Measurements from ENCODE around the gene NGDN.
A peak's percentile ranks its signal among the peaks of the same experiment; 100 is the strongest.
"Not testable (repeated sequence)": the region's sequence is repeated elsewhere in the genome, so short reads cannot be mapped to it uniquely, and the experiment has no call there.

NGDN gene

DNA sequence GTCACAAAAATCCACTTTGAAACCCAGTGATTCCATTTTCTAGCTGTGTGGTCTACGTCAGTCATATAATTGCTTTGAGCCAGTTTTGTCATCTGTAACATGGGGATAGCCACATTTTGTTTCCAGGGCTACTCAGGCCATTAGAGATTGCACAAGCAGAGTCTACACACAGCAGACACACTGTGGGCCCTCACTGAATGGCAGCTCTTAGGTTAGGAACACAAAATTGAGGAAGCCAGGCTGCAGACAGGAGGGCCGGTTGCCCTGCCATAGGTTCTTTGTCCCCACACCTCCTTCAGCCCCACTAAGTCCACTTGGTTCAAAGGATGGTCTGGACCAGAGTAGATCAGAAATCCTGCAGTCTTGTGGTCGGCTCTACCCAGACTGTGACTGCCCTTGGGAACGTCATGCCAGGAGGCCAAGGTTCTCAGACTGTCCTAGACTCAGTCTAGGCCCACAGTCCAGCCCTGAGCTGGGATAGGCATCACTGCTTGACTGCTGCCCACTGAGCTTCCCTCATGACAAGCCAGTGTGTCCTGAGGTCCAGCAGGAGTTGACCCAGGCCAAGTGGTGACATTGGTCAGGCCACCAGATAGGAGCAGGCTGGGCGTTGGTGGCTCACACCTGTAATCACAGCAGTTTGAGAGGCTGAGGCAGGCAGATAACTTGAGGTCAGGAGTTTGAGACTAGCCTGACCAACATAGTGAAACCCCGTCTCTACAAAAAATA is 30.2 kb upstream of the NGDN start:
- no peak for DNase-seq (ENCODE audit: low read depth in 2 of 2)

DNA sequence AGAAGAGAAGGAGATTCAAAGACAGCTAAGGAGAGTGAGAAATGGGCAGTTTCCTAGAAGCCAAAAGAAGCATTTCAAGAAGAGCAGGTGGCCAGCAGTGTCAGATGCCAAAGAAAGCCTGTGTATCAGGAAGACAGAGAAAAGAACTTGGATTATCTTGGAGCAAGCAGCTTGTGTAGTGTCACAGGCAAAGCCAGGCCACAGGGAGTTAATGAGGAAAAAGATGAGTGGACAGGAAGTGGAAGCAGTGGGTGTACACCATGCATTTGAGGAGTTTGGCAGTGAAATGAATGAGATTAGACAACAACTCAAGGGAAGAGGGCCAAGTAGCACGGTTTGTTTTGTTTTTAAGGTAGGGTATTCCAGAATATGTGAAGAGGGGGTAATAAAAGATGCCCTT is 28.4 kb upstream of the NGDN start:
- DNase-seq (ENCODE audit: low read depth in 2 of 2): no peak

DNA sequence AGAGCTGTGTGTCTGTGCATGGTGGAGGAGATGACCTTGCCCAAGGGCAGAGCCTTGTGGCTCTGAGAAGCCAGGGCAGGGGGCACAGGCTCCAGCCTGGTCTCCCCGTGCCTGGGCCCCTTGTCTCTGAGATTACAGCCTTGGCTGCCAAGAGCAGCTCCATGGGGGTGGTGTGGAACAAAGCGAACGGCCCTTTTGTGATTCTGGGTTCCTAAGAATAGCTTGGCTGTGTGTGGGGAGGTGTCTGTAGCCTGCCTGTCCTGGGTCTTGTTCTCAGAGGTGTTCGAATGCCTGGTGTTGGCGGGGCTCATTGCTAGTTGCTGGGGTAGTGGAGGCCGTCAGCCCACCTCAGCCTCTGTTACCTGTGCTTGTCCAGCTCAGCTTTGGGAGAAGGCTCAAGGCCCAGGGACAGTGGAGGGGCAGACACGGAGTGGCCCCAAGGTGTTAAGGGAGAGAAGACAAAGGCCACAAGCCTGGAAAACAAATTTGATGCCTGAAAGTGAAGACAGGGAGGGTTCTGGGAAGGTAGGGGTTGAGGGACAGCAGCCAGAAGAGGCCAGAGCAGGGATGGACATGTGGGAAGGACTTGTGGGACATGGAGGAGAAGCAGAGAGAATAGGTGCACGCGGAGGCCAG is 26.7 kb upstream of the NGDN start:
- DNase-seq (ENCODE audit: low read depth in 2 of 2): no peak

DNA sequence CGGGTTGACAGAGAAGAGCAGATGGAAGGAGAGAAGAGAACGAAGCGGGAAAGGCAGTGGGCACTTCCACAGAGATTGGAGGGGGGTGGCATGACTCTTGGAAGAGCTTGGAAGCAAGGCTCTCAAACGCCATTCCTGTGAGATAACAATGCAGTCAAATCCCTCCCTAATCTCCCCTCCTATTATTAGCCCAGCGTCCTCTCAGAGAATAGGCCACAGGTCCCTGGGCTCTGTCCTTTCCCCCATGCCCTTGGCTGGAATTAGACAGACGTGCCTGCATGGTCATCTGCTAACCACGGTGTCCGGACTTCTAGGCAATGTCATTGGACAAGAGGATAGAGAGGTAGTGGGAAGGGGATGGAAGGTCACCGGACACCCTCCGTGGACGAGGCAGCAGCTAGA is 26.1 kb upstream of the NGDN start:
- DNase-seq (ENCODE audit: low read depth in 2 of 2): no peak

DNA sequence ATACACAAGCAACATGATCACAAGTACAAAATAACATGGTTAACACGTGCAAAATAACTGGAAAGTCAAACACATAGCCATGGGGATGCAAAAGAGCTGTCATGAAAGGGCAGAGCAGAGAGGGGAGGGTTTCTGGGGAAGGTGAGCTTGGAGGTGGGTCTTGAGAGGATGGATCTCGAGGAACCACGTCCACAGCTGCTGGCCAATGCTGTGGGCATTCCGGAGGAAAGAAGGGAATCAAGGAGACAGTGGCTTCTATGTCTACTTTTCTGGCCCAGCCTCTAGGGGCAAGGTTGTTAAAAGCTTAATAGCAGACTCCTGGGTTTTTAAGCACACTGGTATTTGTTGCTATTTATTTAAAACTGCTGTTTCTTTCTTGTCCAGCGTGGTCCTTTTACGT is 25.6 kb upstream of the NGDN start:
- DNase-seq (ENCODE audit: low read depth in 2 of 2): no peak

DNA sequence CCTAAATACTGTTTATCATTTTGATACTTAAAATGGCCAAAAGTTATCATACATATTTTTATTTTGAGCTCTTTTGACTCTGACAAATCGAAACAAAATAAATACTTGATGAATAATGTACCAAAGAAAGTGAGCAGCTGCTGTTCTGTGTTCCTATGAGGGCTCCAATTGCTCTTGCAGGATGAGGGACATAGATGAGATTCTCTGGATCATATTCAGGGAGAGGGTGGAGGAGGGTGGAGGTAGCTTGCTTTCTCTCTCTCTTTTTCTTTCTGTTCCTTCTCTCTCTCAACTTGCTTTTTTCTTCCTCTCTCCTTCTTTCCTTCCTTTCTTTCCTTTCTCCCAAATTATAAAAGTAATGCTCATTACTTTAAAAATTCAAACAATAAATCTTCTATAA is 25.2 kb upstream of the NGDN start:
- no peak for DNase-seq (ENCODE audit: low read depth in 2 of 2)

DNA sequence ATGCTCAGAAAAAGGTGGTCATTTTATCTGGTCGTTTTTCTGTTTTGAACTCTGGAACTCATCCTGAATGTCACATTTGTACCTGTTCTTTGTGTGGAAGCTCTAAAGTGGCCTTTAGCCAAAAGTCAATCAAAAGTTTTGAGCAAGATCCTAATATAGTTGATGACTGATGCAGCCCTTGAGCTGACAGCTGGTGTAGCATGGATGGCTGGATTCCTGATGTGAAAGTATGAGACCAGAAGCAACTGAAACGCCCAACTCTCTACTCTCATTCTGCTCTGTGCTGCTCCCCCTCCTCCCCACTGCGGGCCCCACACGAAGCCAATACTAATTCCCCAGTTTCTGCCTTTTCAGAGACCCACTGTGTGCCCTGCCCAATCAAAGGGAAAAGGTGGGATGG is 23.7 kb upstream of the NGDN start:
- no peak for DNase-seq (ENCODE audit: low read depth in 2 of 2)

DNA sequence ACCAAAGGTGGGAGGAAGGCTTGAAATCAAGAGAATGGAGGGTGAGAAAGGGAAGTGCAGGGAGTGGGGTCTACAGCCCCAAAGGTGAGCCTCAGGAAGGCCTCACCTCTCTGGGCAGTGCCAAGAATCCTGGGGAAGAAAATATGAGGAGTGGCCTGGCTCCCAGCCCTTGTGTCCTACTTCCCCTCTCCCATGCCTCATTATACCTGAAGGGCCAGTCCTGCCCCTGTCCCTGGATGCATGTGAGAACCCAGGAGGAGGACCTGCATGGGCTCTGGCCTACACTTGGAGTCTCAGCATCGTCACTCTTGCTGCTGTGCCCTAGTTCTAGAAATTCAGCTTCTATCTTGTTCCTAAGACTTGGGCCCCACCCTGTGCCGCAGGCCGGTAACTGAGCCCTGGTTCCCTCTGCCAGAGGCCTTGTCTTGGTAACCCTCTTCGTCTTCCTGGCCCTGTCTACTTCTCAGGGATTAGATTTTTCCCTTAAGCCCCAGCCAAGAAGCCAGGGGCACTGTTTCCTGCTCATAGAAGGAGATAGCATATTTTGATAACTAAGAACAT is 23.1 kb upstream of the NGDN start:
- DNase-seq (ENCODE audit: low read depth in 2 of 2): no peak

DNA sequence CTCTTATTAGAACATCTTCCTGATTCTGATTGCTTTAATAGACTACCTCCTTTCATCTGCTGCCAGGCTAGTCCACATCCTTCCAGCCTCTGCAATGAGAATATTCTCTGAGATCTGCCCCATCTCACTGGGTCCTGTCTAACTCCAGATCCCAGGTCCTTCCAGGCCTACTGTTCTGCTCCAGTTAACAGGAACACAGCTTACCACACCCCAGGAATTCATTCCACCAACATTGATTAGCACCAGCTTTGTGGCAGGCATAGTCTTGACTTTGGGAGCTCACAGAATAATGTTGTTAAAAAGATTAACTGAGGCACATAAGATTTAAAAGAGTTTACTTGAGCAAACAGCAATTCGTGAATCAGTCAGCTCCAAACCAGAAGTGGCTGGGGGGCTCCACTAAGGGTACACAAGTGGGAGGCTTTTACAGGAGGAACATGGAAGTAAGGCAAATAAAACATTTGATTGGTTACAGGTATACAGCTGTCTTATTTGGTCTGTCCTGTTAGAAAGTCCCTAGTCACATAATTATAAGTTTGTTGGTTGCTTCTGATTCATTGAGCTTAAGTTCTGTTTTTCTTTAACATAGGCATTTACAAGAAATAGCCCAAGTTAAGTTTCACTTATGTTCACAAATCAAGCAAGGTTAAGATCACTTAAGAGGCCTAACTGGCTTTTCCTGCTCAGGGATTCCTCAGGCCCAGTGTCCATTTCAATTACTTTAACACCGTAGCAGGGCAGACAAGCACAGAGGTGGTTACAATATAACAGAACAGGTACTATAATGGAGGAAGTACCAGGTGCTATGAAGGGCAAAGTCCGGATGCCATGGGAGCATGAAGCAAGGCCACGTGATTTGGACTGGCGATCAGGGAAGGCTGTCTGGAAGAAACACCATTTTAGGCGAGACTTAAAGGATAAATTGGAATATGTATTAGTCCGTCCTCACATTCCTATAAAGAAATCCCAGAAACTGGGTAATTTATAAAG is 21.8 kb upstream of the NGDN start:
- no peak for DNase-seq (ENCODE audit: low read depth in 2 of 2)

DNA sequence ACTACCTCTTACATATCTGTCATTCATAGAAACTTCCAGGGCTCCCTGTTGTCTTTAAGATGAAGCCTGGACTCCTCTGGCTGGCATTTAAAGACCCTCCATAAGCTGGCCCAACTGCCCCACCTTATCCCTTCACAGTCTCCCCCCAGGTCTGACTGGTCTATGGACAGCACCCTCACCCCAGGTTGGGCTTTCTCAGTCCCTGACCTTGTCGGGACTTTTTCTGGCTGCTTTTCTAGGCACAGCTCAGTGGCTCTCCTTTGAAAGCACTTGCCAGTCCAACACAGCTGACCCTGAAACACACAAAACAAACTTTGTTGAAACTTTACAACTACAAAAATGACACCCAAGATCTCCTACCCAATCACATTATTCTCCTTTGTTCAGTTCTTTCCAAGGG is 20.2 kb upstream of the NGDN start:
- no peak for DNase-seq (ENCODE audit: low read depth in 2 of 2)

DNA sequence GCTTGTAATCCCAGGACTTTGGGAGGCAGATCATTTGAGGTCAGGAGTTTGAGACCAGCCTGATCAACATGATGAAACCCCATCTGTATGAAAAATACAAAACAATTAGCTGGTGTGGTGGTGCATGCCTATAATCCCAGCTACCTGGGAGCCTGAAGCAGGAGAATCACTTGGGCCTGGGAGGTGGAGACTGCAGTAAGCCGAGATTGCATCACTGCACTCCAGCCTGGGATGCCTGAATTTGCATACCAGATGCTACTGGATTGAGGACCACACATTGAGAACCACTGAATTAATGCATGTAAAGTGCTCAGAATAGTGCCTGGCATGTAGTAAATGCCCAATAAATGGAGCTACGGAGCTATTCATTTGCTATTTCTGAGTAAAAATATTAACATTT is 19.1 kb upstream of the NGDN start:
- no peak for DNase-seq (ENCODE audit: low read depth in 2 of 2)

DNA sequence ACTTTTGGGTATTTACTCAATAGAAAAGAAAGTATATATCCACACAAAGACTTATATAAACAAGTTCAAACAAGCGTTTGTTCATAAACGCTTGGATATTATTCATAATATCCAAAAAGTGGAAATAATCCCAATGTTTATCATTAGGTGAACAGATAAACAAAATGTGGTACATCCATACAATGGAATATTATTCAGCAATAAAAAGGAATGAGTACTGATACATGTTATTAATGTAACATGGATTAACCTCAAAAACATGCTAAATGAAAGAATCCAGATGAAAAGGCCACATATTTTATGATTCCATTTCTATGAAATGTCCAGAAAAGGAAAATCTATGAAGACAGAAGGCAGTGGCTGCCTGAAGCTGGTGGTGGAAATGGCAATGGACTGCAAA is 17.3 kb upstream of the NGDN start:
- no peak for DNase-seq (ENCODE audit: low read depth in 2 of 2)

DNA sequence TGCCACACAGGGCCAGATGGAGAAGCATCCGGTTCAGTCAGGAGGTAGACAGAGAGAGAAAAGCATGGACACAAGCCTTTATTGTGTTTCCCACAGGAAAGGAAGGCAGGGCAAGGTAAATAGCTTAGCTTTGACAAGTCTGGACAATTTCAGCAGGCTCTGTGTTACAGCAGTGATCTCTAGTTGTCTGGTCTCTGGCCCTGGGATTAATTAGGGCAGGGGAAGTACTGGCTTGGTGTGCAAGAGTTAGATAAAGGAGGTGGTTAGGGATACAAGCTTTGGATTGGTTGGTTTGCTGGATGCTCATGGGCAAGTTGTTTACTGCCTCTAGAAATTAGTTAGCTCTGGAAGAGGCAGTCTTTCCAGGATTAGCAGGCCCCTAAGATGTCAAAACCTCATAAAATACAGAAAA is 15.1 kb upstream of the NGDN start:
- no peak for DNase-seq (ENCODE audit: low read depth in 2 of 2)

DNA sequence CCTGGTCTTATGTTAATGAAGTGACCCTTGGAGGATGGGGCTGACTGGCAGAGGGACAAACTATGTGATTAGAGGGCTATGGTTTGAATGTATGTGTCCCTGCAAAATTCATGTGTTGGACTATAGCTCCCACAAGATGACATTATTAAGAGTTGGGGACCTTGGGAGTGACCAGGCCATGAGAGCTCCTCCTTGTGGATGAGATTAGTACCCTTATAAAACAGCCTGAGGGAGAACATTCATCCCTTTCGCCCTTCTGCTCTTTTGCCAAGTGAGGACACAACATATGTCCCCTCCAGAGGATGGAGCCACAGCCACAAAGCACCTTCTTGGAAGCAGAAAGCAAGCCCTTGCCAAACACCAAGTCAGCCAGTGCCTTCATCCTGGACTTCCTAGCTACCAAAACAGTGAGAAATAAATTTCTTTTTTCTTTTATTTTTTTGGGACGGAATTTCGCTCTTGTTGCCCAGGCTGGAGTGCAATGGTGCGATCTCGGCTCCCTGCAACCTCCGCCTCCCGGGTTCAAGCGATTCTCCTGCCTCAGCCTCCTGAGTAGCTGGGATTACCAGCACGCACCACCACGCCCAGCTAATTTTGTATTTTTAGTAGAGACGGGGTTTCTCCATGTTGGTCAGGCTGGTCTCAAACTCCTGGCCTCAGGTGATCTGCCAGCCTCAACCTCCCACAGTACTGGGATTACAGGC is 12.5 kb upstream of the NGDN start:
- DNase-seq (ENCODE audit: low read depth in 2 of 2): not testable (repeated sequence)

DNA sequence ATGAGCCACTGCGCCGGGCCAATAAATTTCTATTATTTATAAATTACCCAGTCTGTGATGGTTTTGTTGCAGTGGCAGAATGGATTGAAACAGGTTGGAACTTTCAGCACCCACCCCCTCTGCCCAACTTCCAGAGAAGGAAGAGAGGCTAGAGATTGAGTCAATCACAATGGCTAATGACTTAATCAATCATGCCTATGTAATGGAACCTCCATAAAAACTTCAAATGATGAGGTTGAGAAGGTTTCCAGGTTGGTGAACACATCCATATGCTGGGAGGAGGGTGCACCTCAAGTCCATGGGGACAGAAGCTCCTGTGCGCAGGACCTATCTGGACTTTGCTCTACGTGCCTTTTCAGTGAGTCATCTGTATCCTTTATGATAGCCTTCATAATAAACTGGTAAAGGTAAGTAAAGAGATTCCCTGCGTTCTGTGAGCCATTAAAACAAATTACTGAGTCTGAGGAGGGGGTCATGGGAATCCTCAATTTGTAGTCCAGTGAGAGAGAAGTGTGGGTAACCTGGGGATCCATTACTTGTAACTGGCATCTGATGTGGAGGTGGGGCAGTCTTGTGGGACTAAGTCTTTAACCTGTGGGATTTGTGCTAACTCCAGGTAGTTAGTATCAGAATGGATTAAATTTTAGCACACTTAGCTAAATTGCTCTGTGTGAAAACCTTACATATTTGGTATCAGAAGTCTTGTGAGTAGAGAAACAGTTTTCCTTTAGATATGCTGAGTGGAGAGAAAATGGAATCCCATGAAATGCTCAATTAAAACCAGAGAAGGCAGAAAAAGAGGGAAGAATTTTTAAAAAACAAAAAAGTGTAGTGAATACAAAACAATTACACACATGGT is 11.7 kb upstream of the NGDN start:
- no peak for DNase-seq (ENCODE audit: low read depth in 2 of 2)

DNA sequence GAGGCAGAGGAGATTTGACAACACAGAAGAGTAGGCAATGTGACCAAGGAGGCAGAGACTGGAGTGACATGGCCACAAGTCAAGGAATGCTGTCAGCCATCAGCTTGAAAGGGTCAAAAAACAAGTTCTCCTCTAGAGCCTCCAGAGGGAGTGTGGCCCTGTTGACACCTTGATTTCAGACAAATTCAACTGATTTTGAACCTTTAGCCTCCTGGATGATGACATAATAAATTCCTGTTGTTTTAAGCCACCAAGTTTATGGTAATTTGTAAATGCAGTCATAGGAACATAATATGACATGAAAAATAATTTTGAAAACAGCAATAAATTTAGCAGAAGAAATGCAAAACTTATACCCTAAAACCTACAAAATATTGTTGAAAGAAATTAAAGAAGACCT is 8.5 kb upstream of the NGDN start:
- DNase-seq (ENCODE audit: low read depth in 2 of 2): no peak

DNA sequence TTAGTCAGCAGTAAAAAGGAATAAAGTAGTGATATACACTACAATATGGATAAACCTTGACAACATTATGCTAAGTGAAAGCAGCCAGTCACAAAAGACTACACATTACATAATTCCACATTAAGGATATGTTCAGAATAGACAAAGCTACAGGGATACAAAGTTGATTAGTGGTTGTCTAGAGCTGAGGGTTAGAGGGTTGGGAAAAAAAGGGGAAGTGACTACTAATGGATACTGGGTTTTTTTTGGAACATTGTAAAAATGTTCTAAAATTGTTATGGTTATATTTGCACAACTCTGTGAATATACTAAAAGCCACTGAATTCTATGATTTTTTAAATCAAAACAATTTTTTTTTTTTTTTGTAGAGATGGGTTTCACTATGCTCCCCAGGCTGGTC is 4.8 kb upstream of the NGDN start:
- DNase-seq (ENCODE audit: low read depth in 2 of 2): no peak

DNA sequence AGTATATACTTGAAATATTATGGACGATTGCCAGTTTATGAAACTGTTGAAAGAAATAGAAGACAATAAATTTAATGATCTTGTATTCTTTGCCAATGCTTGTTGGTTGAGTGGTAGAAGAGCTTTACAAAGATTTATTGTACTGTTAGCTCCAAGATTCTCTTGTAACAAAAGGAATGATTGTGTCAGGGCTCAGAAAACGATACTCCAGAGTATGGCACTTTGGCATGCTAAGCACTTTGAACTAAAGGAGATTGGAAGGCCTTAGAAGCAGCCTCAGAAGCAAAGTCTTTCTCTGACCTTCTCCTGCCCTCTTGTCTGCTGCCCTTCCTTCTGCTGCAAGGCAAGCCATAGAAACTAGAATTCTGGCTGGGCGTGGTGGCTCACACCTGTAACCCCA is 4.2 kb upstream of the NGDN start:
- no peak for DNase-seq (ENCODE audit: low read depth in 2 of 2)

DNA sequence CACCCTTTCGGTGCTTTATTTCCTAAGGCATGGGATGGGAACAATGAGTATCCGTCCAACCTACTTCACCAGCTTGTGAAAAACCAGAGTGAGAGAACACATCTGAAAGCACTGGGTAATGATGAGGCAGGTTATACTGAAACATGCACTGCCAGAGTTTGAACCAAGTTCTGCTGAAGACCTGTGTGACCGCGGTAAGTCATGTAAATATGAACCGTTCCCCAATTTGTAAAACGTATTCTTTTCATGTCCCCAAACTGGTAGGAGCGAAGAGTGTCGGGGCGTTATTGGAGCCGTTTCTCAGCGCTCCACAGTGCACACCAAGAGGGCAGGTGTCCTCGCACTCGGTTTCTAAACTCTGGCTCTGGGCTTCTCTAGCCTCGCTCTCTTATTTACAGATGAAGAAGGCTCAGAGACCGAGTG is 788 bp upstream of the NGDN start:
- DNase-seq (ENCODE audit: low read depth in 2 of 2): no peak

DNA sequence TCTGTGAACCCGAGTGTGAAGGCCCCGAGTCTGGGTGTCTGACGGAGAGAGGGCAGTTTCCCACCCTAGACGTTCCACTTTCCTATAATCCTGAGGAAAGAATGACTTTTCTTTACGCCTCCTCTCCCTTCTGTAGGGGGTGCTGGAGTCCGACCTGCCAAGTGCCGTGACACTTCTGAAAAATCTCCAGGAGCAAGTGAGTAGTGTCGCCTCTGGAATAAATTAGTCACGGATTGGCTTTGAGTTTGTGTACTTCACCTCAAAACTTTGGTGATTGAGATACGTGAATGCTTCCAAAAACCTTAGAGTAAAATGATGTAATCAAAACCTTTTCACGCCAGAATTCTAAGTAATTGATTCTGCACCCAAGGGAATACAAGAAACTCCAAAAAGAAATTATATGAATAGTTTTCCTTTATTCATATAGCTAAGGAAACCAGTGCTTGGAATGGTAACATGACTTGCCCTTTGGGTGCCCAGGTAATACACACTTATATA is 452 bp downstream of the NGDN start:
- peak in 1 of 2 donors; percentile 16 for DNase-seq (ENCODE audit: low read depth in 2 of 2)

DNA sequence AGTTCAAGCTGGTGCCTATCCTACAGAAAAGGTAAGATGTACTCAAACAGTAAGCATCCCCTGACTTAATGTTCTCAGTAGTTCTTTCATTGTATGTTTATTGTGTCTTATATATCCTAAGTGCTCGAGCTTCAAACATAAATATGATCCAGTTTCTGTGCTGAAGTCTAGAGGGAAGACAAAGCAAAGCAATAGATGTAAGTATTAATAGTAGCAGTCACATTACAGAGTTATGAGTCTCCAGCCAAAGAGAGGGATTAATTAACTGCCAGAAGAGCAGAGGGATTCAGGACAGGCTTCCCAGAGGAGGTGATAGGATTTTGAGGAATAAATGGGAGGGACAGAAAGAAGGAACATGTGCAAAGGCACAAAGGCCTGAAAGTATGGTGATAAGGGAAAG is 1.4 kb downstream of the NGDN start:
- no peak for DNase-seq (ENCODE audit: low read depth in 2 of 2)

Data from stimulated activated CD8-positive, alpha-beta memory T cell treated with anti-CD3 and anti-CD28 coated beads, Interleukin-7, amount 100 ng/mL, for 4 hours (primary cell).